GM23338 (cell line): ENCODE results near the gene ARHGAP1. TPM values are rescaled to one million over a fixed set of nuclear protein-coding genes. Genes with fewer than 3 reads are reported as not detected.

Source experiments
- ATAC-seq: fragments of 200-7000 bp; cut with Tn5 transposase; 3 replicates; pipeline ENCODE4 v1.9.1; 2020
- DNase-seq: peaks from one replicate; pipeline ENCODE4 v3.0.0-alpha.2; 2015; ENCODE audit warnings: low spot score
- H2AFZ ChIP-seq: fragments of 200-600 bp; sonication (generic); 2 replicates; pipeline ENCODE4 v1.8.0; 2016; ENCODE audit warnings: antibody characterized with exemption, mild to moderate bottlenecking, moderate library complexity
- H3F3A ChIP-seq: fragments of 200-600 bp; sonication (generic); replicated peaks from 2 replicates; pipeline ENCODE4 v1.8.0; 2017; ENCODE audit warnings: antibody characterized with exemption, mixed run types, low read depth
- H3K27ac ChIP-seq: fragments of 200-600 bp; sonication (generic); 2 replicates; pipeline ENCODE4 v1.6.1; 2016; ENCODE audit warnings: low read depth
- H3K27me3 ChIP-seq: fragments of 200-600 bp; sonication (generic); 2 replicates; pipeline ENCODE4 v1.8.0; 2016; ENCODE audit warnings: mild to moderate bottlenecking, mixed run types, moderate library complexity; ENCODE audit not compliant: insufficient read depth
- H3K36me3 ChIP-seq: fragments of 200-600 bp; sonication (generic); 2 replicates; pipeline ENCODE4 v1.8.0; 2016; ENCODE audit warnings: mild to moderate bottlenecking; ENCODE audit not compliant: insufficient read depth
- H3K4me1 ChIP-seq: fragments of 200-600 bp; sonication (generic); 2 replicates; pipeline ENCODE4 v1.8.0; 2016; ENCODE audit warnings: mild to moderate bottlenecking, moderate library complexity; ENCODE audit not compliant: insufficient read depth
- H3K4me2 ChIP-seq: fragments of 200-600 bp; sonication (generic); 2 replicates; pipeline ENCODE4 v1.7.1; 2017; ENCODE audit warnings: mixed run types
- H3K4me3 ChIP-seq: fragments of 200-600 bp; sonication (generic); 2 replicates; pipeline ENCODE4 v1.6.1; 2016; ENCODE audit warnings: mixed run types
- H3K79me2 ChIP-seq: fragments of 200-600 bp; sonication (generic); replicated peaks from 2 replicates; pipeline ENCODE4 v1.8.0; 2017; ENCODE audit warnings: mild to moderate bottlenecking; ENCODE audit not compliant: insufficient read depth
- H3K9me2 ChIP-seq: fragments of 200-600 bp; sonication (generic); 2 replicates; pipeline ENCODE4 v1.8.0; 2017; ENCODE audit not compliant: insufficient read depth
- H4K20me1 ChIP-seq: fragments of 200-600 bp; sonication (generic); replicated peaks from 2 replicates; pipeline ENCODE4 v1.8.0; 2017; ENCODE audit warnings: mild to moderate bottlenecking; ENCODE audit not compliant: insufficient read depth
- H3K27ac Mint-ChIP-seq: 2 replicates; pipeline ENCODE4 v1.8.0; 2020; ENCODE audit warnings: inconsistent platforms, mild to moderate bottlenecking, moderate library complexity, mixed read lengths
- H3K27me3 Mint-ChIP-seq: 3 replicates; pipeline ENCODE4 v1.8.0; 2022; ENCODE audit warnings: low read depth, mild to moderate bottlenecking, moderate library complexity, mixed read lengths, inconsistent platforms; ENCODE audit not compliant: insufficient read depth, poor library complexity
- H3K36me3 Mint-ChIP-seq: 3 replicates; pipeline ENCODE4 v1.8.0; 2021; ENCODE audit warnings: low read depth, mild to moderate bottlenecking, inconsistent platforms, moderate library complexity, mixed read lengths
- H3K4me1 Mint-ChIP-seq: 3 replicates; pipeline ENCODE4 v1.8.0; 2020; ENCODE audit warnings: mild to moderate bottlenecking, inconsistent platforms, mixed read lengths
- H3K4me3 Mint-ChIP-seq: 3 replicates; pipeline ENCODE4 v1.8.0; 2021; ENCODE audit warnings: moderate library complexity, mild to moderate bottlenecking, inconsistent platforms, mixed read lengths
- H3K9me3 Mint-ChIP-seq: 3 replicates; pipeline ENCODE4 v1.8.0; 2020; ENCODE audit warnings: moderate library complexity, mild to moderate bottlenecking, inconsistent platforms, mixed read lengths
- JUNB ChIP-seq: IDR thresholded peaks from one replicate; pipeline ENCODE4 v1.6.1; 2016; ENCODE audit warnings: antibody characterized with exemption; ENCODE audit not compliant: unreplicated experiment
- NANOG ChIP-seq: IDR thresholded peaks from 2 replicates; pipeline ENCODE4 v1.6.1; 2016; ENCODE audit warnings: antibody characterized with exemption, borderline replicate concordance
- POLR2AphosphoS5 ChIP-seq: IDR thresholded peaks from 2 replicates; pipeline ENCODE4 v1.6.1; 2016; ENCODE audit warnings: antibody characterized with exemption, low read depth
- STAT1 ChIP-seq: IDR thresholded peaks from one replicate; pipeline ENCODE4 v1.6.1; 2016; ENCODE audit warnings: antibody characterized with exemption; ENCODE audit not compliant: unreplicated experiment
- ZNF114 ChIP-seq: fragments of 250-450 bp; sonication (Bioruptor Pico); IDR thresholded peaks from 2 replicates; pipeline ENCODE4 v1.5.0; 2020; ENCODE audit warnings: mild to moderate bottlenecking, moderate library complexity
- ZNF331 ChIP-seq: fragments of 250-450 bp; sonication (Bioruptor Pico); IDR thresholded peaks from 2 replicates; pipeline ENCODE4 v1.5.0; 2020; ENCODE audit warnings: low read depth, mild to moderate bottlenecking, moderate library complexity
- polyA plus RNA-seq: library from polyadenylated mRNA; unstranded; fragments of >200 nt; fragmentation: Nextera tagmentation; extraction: Ambion mirVana; gene quantifications from 2 replicates; pipeline ENCODE4 v1.2.1, GENCODE V29; 2016
- total RNA-seq: library from RNA; depleted of rRNA; stranded (reverse); fragments of >200 nt; shearing (Covaris generic); gene quantifications from 2 replicates; pipeline ENCODE4 v1.2.3, GENCODE V29; 2014
- TF ChIP-seq, protein P1 (sequence below): IDR thresholded peaks from one replicate; pipeline ENCODE4 v1.6.1; 2018; ENCODE audit warnings: antibody characterized with exemption; ENCODE audit not compliant: unreplicated experiment
- TF ChIP-seq, protein P2 (sequence below), 2 experiments: fragments of 200-600 bp in 1 of 2; sonication (generic) in 1 of 2; conservative IDR thresholded peaks; 2 replicates each; pipeline versions ENCODE4 v1.5.1 to v1.6.1; 2016 to 2017; ENCODE audit warnings: antibody characterized with exemption in 2 of 2, low read depth in 2 of 2, mild to moderate bottlenecking in 2 of 2, moderate library complexity in 1 of 2
- TF ChIP-seq, protein P3 (sequence below): fragments of 250-450 bp; sonication (Bioruptor Pico); IDR thresholded peaks from 2 replicates; pipeline ENCODE4 v1.5.0; 2020; ENCODE audit warnings: mild to moderate bottlenecking, moderate library complexity

Gene ARHGAP1
- total and polyA plus RNA-seq, 2 experiments from 2014 or later: 23.4 to 38.1 TPM

DNA sequence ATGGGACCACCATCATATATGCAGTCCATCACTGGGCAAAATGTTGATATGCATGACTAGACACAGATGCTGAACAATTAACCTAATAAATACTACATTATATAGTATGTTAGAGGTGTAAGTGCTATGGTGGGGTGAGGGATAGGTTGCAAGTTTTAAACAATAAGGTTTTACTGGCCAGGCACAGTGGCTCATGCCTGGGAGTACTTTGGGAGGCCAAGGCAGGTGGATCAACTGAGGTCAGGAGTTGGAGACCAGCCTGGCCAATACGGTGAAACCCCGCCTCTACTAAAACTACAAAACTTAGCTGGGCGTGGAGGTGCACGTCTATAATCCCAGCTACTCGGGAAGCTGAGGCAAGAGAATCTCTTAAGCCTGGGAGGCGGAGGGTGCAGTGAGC lies 46.7 kb upstream of the ARHGAP1 start (continued):
- TF ChIP-seq, protein P1, sequence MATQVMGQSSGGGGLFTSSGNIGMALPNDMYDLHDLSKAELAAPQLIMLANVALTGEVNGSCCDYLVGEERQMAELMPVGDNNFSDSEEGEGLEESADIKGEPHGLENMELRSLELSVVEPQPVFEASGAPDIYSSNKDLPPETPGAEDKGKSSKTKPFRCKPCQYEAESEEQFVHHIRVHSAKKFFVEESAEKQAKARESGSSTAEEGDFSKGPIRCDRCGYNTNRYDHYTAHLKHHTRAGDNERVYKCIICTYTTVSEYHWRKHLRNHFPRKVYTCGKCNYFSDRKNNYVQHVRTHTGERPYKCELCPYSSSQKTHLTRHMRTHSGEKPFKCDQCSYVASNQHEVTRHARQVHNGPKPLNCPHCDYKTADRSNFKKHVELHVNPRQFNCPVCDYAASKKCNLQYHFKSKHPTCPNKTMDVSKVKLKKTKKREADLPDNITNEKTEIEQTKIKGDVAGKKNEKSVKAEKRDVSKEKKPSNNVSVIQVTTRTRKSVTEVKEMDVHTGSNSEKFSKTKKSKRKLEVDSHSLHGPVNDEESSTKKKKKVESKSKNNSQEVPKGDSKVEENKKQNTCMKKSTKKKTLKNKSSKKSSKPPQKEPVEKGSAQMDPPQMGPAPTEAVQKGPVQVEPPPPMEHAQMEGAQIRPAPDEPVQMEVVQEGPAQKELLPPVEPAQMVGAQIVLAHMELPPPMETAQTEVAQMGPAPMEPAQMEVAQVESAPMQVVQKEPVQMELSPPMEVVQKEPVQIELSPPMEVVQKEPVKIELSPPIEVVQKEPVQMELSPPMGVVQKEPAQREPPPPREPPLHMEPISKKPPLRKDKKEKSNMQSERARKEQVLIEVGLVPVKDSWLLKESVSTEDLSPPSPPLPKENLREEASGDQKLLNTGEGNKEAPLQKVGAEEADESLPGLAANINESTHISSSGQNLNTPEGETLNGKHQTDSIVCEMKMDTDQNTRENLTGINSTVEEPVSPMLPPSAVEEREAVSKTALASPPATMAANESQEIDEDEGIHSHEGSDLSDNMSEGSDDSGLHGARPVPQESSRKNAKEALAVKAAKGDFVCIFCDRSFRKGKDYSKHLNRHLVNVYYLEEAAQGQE: no peak
- no peak for TF ChIP-seq POLR2AphosphoS5

DNA sequence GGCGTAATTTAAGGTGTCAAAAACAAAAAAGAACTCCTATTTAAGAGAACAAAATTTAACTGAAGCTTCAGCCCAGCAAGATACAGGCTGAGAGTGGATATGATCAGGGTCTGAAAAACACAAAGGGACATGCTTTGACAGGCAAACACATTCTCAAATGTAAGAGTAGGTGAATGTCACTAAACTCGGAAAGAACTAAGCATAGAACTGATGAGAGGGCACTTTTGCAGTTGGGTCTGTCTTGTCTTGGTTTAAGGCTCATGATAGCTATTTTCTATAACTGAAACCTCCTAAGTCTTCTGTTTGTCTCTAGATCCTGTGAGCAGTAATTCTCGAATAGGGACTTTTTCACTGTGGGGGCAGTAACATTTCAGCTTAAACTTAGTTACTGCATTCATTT lies 45.6 kb upstream of the ARHGAP1 start:
- peaks cover 73% of the 10 kb centered on the region for H3K36me3 ChIP-seq
- no peaks in the 10 kb centered on the region for H3K27me3 Mint-ChIP-seq
- H3K36me3 Mint-ChIP-seq: peaks cover 86% of the 10 kb centered on the region
- TF ChIP-seq JUNB (no peak), ZNF331 (CRISPR knock-in tag) (no peak), POLR2AphosphoS5 (no peak), ZNF114 (CRISPR knock-in tag) (no peak), NANOG (no peak), STAT1 (no peak)
- TF ChIP-seq, protein P2, sequence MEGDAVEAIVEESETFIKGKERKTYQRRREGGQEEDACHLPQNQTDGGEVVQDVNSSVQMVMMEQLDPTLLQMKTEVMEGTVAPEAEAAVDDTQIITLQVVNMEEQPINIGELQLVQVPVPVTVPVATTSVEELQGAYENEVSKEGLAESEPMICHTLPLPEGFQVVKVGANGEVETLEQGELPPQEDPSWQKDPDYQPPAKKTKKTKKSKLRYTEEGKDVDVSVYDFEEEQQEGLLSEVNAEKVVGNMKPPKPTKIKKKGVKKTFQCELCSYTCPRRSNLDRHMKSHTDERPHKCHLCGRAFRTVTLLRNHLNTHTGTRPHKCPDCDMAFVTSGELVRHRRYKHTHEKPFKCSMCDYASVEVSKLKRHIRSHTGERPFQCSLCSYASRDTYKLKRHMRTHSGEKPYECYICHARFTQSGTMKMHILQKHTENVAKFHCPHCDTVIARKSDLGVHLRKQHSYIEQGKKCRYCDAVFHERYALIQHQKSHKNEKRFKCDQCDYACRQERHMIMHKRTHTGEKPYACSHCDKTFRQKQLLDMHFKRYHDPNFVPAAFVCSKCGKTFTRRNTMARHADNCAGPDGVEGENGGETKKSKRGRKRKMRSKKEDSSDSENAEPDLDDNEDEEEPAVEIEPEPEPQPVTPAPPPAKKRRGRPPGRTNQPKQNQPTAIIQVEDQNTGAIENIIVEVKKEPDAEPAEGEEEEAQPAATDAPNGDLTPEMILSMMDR (conservative IDR thresholded peaks at IDR 0.05; ENCODE audit: low read depth in 2 of 2): no peak
- TF ChIP-seq, protein P1: no peak
- TF ChIP-seq, protein P3, sequence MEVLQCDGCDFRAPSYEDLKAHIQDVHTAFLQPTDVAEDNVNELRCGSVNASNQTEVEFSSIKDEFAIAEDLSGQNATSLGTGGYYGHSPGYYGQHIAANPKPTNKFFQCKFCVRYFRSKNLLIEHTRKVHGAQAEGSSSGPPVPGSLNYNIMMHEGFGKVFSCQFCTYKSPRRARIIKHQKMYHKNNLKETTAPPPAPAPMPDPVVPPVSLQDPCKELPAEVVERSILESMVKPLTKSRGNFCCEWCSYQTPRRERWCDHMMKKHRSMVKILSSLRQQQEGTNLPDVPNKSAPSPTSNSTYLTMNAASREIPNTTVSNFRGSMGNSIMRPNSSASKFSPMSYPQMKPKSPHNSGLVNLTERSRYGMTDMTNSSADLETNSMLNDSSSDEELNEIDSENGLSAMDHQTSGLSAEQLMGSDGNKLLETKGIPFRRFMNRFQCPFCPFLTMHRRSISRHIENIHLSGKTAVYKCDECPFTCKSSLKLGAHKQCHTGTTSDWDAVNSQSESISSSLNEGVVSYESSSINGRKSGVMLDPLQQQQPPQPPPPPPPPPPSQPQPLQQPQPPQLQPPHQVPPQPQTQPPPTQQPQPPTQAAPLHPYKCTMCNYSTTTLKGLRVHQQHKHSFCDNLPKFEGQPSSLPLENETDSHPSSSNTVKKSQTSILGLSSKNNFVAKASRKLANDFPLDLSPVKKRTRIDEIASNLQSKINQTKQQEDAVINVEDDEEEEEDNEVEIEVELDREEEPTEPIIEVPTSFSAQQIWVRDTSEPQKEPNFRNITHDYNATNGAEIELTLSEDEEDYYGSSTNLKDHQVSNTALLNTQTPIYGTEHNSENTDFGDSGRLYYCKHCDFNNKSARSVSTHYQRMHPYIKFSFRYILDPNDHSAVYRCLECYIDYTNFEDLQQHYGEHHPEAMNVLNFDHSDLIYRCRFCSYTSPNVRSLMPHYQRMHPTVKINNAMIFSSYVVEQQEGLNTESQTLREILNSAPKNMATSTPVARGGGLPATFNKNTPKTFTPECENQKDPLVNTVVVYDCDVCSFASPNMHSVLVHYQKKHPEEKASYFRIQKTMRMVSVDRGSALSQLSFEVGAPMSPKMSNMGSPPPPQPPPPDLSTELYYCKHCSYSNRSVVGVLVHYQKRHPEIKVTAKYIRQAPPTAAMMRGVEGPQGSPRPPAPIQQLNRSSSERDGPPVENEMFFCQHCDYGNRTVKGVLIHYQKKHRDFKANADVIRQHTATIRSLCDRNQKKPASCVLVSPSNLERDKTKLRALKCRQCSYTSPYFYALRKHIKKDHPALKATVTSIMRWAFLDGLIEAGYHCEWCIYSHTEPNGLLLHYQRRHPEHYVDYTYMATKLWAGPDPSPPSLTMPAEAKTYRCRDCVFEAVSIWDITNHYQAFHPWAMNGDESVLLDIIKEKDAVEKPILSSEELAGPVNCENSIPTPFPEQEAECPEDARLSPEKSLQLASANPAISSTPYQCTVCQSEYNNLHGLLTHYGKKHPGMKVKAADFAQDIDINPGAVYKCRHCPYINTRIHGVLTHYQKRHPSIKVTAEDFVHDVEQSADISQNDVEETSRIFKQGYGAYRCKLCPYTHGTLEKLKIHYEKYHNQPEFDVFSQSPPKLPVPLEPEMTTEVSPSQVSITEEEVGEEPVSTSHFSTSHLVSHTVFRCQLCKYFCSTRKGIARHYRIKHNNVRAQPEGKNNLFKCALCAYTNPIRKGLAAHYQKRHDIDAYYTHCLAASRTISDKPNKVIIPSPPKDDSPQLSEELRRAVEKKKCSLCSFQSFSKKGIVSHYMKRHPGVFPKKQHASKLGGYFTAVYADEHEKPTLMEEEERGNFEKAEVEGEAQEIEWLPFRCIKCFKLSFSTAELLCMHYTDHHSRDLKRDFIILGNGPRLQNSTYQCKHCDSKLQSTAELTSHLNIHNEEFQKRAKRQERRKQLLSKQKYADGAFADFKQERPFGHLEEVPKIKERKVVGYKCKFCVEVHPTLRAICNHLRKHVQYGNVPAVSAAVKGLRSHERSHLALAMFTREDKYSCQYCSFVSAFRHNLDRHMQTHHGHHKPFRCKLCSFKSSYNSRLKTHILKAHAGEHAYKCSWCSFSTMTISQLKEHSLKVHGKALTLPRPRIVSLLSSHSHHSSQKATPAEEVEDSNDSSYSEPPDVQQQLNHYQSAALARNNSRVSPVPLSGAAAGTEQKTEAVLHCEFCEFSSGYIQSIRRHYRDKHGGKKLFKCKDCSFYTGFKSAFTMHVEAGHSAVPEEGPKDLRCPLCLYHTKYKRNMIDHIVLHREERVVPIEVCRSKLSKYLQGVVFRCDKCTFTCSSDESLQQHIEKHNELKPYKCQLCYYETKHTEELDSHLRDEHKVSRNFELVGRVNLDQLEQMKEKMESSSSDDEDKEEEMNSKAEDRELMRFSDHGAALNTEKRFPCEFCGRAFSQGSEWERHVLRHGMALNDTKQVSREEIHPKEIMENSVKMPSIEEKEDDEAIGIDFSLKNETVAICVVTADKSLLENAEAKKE: no peak
- H4K20me1 ChIP-seq: peaks cover 3% of the 10 kb centered on the region; the same call in 1 of the 2 replicates
- H3K27me3 ChIP-seq: no peaks in the 10 kb centered on the region
- H3K4me3 Mint-ChIP-seq: no peak overlapping the region
- no peaks in the 10 kb centered on the region for H3K4me1 ChIP-seq
- no peak overlapping the region for H3K4me2 ChIP-seq
- no peak overlapping the region for H3K27ac ChIP-seq
- no peak overlapping the region for H3K27ac Mint-ChIP-seq
- no peaks in the 10 kb centered on the region for H3K4me1 Mint-ChIP-seq
- no peaks in the 10 kb centered on the region for H3K79me2 ChIP-seq
- no peak for DNase-seq
- peaks cover 5% of the 10 kb centered on the region; the same call in 1 of the 2 replicates for H3F3A ChIP-seq
- H3K4me3 ChIP-seq: no peak overlapping the region
- no peaks in the 10 kb centered on the region for H3K9me2 ChIP-seq
- no peak for ATAC-seq
- H2AFZ ChIP-seq: no peak overlapping the region
- no peaks in the 10 kb centered on the region for H3K9me3 Mint-ChIP-seq
